Measurements from ENCODE around the gene FRYL. TPM values are rescaled to one million over a fixed set of nuclear protein-coding genes. Genes with fewer than 3 reads are reported as not detected.

FRYL gene
- polyA plus RNA-seq, 12 donors: 22.3 to 75.0 (median 29.1) TPM; not detected in 1

GRCh38 chr4:48623182-48623780 lies 156.8 kb downstream of the FRYL start:
- DNase-seq: no peak

- DNase-seq: no peak
These were observed 159.2 kb downstream of the FRYL start for GRCh38 chr4:48620831-48621230.

- no peak for DNase-seq
These were observed 160.0 kb downstream of the FRYL start for GRCh38 chr4:48620093-48620492.

GRCh38 chr4:48604527-48604926 lies 175.6 kb downstream of the FRYL start:
- DNase-seq: no peak

- DNase-seq: no peak
These were observed 176.0 kb downstream of the FRYL start for GRCh38 chr4:48604041-48604440.

GRCh38 chr4:48603366-48604003 lies 176.6 kb downstream of the FRYL start:
- no peak for DNase-seq

GRCh38 chr4:48602763-48603162 lies 177.3 kb downstream of the FRYL start:
- no peak for DNase-seq

- DNase-seq: no peak
These were observed 177.9 kb downstream of the FRYL start for GRCh38 chr4:48602222-48602621.

- no peak for DNase-seq
These were observed 183.7 kb downstream of the FRYL start for GRCh38 chr4:48596336-48596735.

- peak; percentile 1 for DNase-seq
These were observed 185.9 kb downstream of the FRYL start for GRCh38 chr4:48594180-48594579.

GRCh38 chr4:48591372-48591771 lies 188.7 kb downstream of the FRYL start:
- no peak for DNase-seq

- no peak for DNase-seq
These were observed 189.2 kb downstream of the FRYL start for GRCh38 chr4:48590884-48591283.

GRCh38 chr4:48589098-48589445 lies 191.0 kb downstream of the FRYL start:
- no peak for DNase-seq

GRCh38 chr4:48588230-48589097 lies 191.6 kb downstream of the FRYL start:
- DNase-seq: no peak

- DNase-seq: no peak
These were observed 194.7 kb downstream of the FRYL start for GRCh38 chr4:48585401-48585800.

GRCh38 chr4:48578132-48578968 lies 201.7 kb downstream of the FRYL start:
- peak; percentile 65 for DNase-seq

- DNase-seq: no peak
These were observed 204.1 kb downstream of the FRYL start for GRCh38 chr4:48575964-48576363.

- no peak for DNase-seq
These were observed 208.6 kb downstream of the FRYL start for GRCh38 chr4:48571471-48571870.

GRCh38 chr4:48570646-48571220 lies 209.3 kb downstream of the FRYL start:
- no peak for DNase-seq

- no peak for DNase-seq
These were observed 214.1 kb downstream of the FRYL start for GRCh38 chr4:48566034-48566384.

- DNase-seq: no peak
These were observed 214.6 kb downstream of the FRYL start for GRCh38 chr4:48565362-48566033.

All from muscle of arm (tissue), 12 donors.